ENCODE data around the gene MTCL1.

The MTCL1 gene

DNA sequence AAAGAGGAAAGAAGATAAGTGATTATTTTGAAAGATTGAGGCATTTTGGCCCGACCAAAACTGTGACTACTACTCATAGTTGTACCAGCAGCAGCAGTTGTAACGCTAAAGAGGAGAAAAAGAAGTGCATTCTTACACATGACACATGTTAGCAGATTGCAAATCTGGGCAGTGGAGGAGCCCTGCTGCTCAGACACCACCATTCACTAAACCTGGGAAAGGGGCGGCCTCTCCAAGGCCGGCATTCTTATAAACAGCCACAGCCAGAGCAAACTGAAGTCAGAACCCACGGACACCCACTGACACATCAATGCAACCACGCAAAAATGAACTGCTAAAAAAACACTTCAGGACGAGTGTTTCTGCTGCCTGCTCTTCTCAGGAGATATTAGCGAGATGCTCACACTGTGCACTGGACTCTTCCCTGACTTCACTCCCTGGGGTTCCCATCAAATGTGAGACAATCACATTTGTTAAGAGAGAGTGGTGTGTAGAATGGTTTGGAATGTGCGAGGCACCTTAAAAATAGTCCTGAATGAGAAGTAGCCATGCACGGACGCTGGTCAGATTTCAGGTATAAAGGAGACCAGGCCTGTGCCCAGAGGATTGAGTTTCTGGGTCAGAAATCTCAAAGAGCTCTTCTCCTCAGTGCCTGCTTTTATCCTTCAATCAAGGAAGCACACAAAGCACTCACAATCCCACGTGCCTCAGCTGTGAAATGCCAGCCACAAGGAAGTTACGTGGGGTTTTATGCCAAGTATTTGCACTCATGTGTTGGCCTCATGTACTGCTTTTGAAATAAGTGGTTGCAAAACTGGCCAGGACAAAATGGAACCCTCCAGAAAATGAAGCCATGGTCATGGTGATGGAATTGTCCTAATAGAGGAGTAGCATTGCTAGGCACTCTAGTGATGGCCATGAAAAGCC is 83.4 kb downstream of the MTCL1 start:
- ATAC-seq (replicated peaks; ENCODE audit: extremely low read depth, poor library complexity, severe bottlenecking) (no peak), DNase-seq (ENCODE audit: low spot score in 2 of 2) (no peak)
- peaks cover 64% of the 10 kb centered on the region for H3K27me3 Mint-ChIP-seq
- H3K9me3 Mint-ChIP-seq: no peaks in the 10 kb centered on the region
- H3K4me3 Mint-ChIP-seq: no peak overlapping the region
- H3K27ac Mint-ChIP-seq (ENCODE audit: low read depth): no peak overlapping the region
- H3K4me1 Mint-ChIP-seq: no peaks in the 10 kb centered on the region
- no peaks in the 10 kb centered on the region for H3K36me3 Mint-ChIP-seq (ENCODE audit: insufficient read depth)

DNA sequence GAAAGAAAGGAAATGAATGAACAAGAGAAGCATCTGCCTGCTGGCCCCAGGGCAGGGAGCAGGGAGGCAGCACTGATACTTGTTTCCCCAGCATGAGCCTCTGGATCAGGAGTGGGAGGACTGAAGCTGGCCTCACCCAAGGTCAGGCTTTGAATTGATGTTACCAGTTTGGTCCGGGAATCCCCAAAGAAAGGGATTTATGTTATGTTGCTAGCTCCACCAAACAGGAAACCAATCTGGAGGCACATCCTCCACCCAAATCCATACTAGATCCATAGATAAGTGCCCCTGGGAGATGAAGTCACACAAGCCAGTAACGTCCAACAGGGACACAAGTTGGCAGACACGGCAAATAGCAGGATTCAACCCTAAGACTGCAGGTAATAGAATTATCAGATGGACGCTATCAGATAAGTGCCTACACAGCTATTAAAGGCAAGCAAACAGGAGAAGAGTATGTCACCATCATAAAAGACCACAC is 85.9 kb downstream of the MTCL1 start:
- Mint-ChIP-seq H3K27me3 (peaks cover 81% of the 10 kb centered on the region), H3K4me1 (no peaks in the 10 kb centered on the region), H3K36me3 (ENCODE audit: insufficient read depth) (no peaks in the 10 kb centered on the region), H3K27ac (ENCODE audit: low read depth) (no peak overlapping the region), H3K4me3 (no peak overlapping the region), H3K9me3 (no peaks in the 10 kb centered on the region)
- DNase-seq (ENCODE audit: low spot score in 2 of 2) (no peak), ATAC-seq (replicated peaks; ENCODE audit: extremely low read depth, poor library complexity, severe bottlenecking) (no peak)

DNA sequence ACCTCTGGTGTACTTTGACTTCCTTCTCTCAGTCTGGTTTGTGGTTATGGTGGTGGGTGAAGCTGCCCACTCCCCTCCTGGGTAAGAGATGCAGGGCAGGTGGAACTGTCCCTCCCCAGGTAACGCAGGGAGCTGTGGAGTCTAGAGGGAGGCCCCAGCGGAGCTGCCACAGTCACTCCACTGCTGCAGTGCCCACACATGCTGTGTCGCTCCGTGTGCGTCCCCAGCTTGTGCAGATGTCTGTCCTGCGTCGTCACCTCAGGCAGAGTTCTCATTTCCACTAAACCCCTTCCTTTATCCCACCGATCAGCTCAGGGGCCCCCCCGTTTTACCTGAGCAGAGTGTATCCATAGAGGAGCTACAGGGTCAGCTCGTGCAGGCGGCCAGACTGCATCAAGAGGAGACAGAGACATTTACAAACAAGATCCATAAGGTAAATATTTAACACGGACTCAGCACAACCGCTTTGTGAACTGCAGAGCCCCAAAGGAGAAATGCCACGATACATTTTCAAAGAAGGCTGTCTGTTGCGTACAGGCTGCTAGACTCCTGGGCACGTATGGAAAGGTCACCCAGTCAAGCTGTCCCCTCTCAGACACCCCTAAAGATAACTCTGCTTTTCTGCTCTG is 87.4 kb downstream of the MTCL1 start:
- no peaks in the 10 kb centered on the region for H3K9me3 Mint-ChIP-seq
- peaks cover 2% of the 10 kb centered on the region for H3K36me3 Mint-ChIP-seq (ENCODE audit: insufficient read depth)
- no peak for ATAC-seq (replicated peaks; ENCODE audit: extremely low read depth, poor library complexity, severe bottlenecking)
- DNase-seq (ENCODE audit: low spot score in 2 of 2): no peak
- H3K4me1 Mint-ChIP-seq: no peaks in the 10 kb centered on the region
- peaks cover 69% of the 10 kb centered on the region for H3K27me3 Mint-ChIP-seq
- no peak overlapping the region for H3K4me3 Mint-ChIP-seq
- H3K27ac Mint-ChIP-seq (ENCODE audit: low read depth): no peak overlapping the region

DNA sequence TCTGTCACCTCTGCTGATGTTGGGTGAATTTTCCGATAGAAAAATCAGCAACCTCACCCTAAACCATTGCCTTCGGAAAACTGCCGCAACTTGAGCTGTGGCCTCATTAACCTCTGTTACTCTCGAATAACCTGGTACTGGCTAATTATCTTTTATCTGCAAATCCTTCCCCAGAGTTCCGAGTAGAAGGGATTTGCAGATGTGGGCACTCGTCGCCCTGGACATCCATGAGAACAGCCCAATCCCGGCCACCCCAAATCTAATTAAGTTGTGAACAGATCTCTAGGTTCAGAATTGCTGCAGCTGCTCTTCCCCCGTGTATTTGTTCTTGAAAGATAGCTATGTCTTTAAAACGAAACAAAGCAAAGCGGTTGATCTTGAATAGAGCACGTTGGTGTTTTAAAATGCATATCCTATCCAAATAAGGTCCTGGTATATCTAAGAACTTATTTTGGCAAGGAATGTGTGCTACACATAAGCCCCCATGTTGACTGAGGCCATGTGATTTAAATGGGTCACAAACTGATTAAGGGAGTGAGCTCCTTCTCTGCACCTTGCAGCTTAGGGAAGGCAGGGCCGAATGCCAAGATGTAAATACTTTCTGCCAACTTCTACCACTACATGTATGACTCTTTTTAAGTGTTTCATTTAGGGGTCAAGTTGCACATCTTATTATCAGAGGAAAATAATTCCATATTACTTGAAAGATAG is 88.2 kb downstream of the MTCL1 start:
- peaks cover 2% of the 10 kb centered on the region for H3K36me3 Mint-ChIP-seq (ENCODE audit: insufficient read depth)
- H3K27me3 Mint-ChIP-seq: peaks cover 61% of the 10 kb centered on the region
- no peak for DNase-seq (ENCODE audit: low spot score in 2 of 2)
- H3K27ac Mint-ChIP-seq (ENCODE audit: low read depth): no peak overlapping the region
- H3K4me1 Mint-ChIP-seq: no peaks in the 10 kb centered on the region
- ATAC-seq (replicated peaks; ENCODE audit: extremely low read depth, poor library complexity, severe bottlenecking): no peak
- no peak overlapping the region for H3K4me3 Mint-ChIP-seq
- H3K9me3 Mint-ChIP-seq: no peaks in the 10 kb centered on the region

DNA sequence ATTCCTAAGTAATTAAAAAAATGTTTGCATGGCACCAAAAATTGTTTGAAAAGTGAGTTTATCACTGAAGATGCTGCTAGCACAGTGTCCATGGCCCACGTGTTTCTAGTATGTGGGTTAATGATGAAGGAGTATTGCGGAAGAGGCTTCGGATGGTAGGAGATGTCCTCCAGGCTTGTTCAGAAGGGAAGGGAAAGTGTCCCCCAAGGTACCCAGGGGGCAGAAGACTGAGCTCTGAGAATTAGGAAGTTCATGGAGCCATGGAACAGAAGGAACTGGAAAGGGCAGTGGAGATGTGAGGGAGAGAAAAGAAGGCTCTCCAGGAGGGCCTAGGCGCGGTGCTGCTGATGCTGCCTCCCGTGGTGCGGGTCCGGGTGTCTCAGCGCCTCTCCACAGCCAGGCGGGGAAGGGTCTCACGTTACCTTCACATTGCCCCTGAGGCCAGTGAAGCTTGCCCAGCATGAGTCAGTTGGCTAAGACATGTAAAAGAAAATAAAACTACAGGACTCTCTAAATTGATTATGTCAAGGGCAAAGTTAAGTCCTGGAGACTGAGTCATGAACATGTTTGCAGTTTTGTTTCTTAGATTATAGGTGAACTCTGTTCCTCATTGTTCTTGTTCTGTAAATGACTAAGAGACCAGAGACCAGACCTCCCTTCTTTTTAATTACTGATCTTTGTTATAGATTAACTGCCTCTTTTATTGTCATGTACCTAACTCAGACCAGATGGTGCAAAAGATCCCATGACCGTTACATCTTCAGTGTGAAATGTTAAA is 89.0 kb downstream of the MTCL1 start:
- H3K4me3 Mint-ChIP-seq: no peak overlapping the region

DNA sequence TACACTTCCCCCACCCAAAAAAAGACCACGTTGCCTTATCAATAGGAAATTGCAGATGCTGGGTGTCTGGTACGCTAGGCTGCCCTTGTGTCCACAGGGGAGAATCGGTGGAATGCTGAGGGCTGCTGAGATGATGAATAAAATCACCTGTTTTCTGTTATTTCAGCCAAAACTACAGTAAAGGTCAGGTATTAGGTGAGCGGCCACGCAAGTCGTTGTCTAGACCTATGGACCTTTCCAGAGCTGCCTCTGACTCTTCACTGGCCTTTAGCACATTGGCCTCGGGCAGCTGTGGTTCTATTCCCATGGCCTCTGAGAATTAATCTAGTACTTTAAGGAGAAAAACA is 89.6 kb downstream of the MTCL1 start:
- ATAC-seq (replicated peaks; ENCODE audit: extremely low read depth, poor library complexity, severe bottlenecking): no peak
- no peak overlapping the region for H3K4me3 Mint-ChIP-seq
- no peak overlapping the region for H3K27ac Mint-ChIP-seq (ENCODE audit: low read depth)
- H3K9me3 Mint-ChIP-seq: no peaks in the 10 kb centered on the region
- no peaks in the 10 kb centered on the region for H3K4me1 Mint-ChIP-seq
- H3K27me3 Mint-ChIP-seq: peaks cover 48% of the 10 kb centered on the region
- DNase-seq (ENCODE audit: low spot score in 2 of 2): no peak
- H3K36me3 Mint-ChIP-seq (ENCODE audit: insufficient read depth): peaks cover 2% of the 10 kb centered on the region

More for the DNA sequence above, 89.0 kb downstream of the MTCL1 start:
- DNase-seq (ENCODE audit: low spot score in 2 of 2) (no peak), ATAC-seq (replicated peaks; ENCODE audit: extremely low read depth, poor library complexity, severe bottlenecking) (no peak)
- Mint-ChIP-seq H3K27me3 (peaks cover 54% of the 10 kb centered on the region), H3K4me1 (no peaks in the 10 kb centered on the region), H3K9me3 (no peaks in the 10 kb centered on the region), H3K36me3 (ENCODE audit: insufficient read depth) (peaks cover 2% of the 10 kb centered on the region), H3K27ac (ENCODE audit: low read depth) (no peak overlapping the region)

DNA sequence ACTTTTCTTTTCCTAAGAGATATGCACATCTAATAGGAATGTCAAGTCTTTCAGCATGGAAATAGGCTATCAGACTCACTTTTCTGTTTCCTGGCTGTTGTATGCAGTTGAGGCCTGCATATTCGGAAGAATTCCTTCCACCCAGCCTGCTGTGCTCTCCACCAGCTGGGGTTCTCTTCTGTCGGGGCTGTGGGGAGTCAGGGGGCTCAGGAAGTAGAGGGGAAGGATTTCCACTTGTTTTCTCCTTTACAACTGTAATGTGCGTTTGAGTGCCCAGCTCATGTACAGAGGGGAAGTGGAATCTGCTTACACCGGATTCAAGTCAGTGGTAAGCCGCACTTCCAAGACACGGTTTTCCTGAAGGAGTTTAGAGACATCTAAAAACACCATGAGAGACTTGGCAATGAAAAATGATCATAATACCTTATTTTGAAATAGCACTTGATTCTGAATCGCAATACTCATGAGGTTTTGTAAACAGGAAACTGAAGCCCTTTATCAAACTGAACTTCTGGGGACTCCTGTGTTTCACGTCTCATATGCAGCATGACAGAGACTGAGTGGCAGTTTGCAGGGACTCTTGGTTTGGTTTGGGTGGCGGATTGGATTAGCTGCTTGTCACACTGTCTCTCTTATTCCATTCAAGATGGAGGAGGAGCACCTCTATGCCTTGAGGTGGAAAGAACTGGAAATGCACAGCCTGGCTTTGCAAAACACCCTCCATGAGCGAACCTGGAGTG is 90.4 kb downstream of the MTCL1 start:
- Mint-ChIP-seq H3K4me3 (no peak overlapping the region), H3K27ac (ENCODE audit: low read depth) (no peak overlapping the region), H3K4me1 (no peaks in the 10 kb centered on the region), H3K36me3 (ENCODE audit: insufficient read depth) (peaks cover 2% of the 10 kb centered on the region), H3K9me3 (no peaks in the 10 kb centered on the region), H3K27me3 (peaks cover 40% of the 10 kb centered on the region)
- ATAC-seq (replicated peaks; ENCODE audit: extremely low read depth, poor library complexity, severe bottlenecking) (no peak), DNase-seq (ENCODE audit: low spot score in 2 of 2) (no peak)

DNA sequence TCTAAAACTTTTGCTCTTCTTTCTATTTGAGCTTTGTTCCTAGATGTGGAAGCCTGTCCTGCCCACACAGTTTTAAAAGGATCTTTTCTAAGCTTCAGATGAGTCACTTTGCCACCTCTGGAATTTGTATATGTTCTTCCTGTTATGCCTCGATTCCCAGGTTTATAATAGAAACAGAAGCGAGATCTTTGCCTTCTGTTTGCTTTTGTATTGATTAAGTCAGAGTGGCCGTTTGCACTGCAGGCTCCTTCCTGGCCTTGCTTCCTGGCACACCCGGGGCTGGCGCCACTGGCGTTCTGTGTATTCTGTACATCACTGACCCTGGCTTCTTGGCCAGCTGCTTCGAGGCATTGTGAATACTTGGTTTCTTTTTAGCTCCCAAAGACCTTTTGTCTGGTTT is 91.8 kb downstream of the MTCL1 start:
- Mint-ChIP-seq H3K9me3 (no peaks in the 10 kb centered on the region), H3K36me3 (ENCODE audit: insufficient read depth) (peaks cover 2% of the 10 kb centered on the region), H3K27ac (ENCODE audit: low read depth) (no peak overlapping the region), H3K4me3 (no peak overlapping the region), H3K27me3 (peaks cover 35% of the 10 kb centered on the region), H3K4me1 (no peaks in the 10 kb centered on the region)
- DNase-seq (ENCODE audit: low spot score in 2 of 2): no peak
- no peak for ATAC-seq (replicated peaks; ENCODE audit: extremely low read depth, poor library complexity, severe bottlenecking)

DNA sequence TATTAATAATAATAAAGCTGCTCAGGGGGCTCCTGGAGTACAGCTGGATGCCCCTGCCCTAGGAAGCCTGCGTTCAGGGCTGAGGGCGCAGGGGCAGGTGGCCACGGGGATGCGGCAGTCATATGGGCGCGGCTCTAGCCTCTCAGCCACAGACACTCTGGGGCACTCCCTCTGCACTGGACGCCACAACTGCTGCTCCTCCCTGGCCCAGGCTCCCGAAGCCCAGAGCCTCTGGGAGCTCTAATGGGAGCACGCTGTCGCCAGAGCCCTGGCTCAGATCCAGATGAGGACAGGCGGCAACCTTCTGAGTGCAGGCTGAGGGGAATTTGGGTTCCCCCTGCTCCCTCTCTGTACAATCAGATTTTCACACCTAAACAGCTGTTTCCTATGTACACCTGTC is 93.6 kb downstream of the MTCL1 start:
- Mint-ChIP-seq H3K9me3 (no peaks in the 10 kb centered on the region), H3K4me1 (no peaks in the 10 kb centered on the region), H3K27ac (ENCODE audit: low read depth) (no peak overlapping the region), H3K4me3 (no peak overlapping the region), H3K27me3 (peaks cover 19% of the 10 kb centered on the region), H3K36me3 (ENCODE audit: insufficient read depth) (peaks cover 2% of the 10 kb centered on the region)
- no peak for DNase-seq (ENCODE audit: low spot score in 2 of 2)
- ATAC-seq (replicated peaks; ENCODE audit: extremely low read depth, poor library complexity, severe bottlenecking): no peak

DNA sequence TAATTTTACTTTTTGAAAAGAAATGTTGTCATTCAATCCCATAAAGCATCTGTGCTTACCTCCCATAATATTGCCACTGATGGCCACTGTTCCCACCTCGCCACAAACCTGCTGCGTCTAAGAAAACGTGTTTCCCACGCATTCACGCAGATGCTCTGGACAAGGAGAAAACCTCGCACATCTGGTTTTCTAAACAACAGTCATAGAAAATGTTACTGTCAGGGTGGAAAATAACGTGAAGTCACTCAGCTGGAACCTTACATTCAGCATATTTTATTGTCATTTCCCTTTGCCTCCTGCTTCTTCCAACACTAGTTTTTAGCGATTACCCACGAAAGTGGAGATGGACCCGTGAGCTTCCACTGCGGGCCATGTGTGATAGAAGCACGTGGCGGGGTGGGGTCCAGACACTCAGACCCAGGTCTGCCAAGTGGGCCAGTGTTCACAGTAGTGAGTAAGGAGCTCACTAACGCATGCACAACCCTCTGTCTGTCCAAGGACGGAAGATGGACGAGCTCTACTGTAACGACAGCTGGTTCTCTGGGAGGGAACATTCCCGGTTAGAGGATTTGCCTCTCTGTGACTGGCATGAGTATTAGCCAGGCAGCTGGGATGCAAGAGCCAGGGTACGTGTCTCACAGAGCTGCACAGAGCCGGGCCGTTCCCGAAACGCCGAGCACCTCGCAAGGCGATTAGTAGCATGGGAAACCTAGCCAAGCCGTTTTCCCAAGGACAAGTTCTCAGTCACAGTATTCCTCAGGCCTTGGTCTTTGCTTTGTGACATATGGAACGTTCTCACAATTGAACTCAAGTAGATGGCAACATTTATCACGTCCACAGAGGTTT is 94.5 kb downstream of the MTCL1 start:
- ATAC-seq (replicated peaks; ENCODE audit: extremely low read depth, poor library complexity, severe bottlenecking) (no peak), DNase-seq (ENCODE audit: low spot score in 2 of 2) (no peak)
- H3K27me3 Mint-ChIP-seq: peaks cover 13% of the 10 kb centered on the region
- H3K4me1 Mint-ChIP-seq: no peaks in the 10 kb centered on the region
- peaks cover 2% of the 10 kb centered on the region for H3K36me3 Mint-ChIP-seq (ENCODE audit: insufficient read depth)
- H3K4me3 Mint-ChIP-seq: no peak overlapping the region
- H3K27ac Mint-ChIP-seq (ENCODE audit: low read depth): no peak overlapping the region
- no peaks in the 10 kb centered on the region for H3K9me3 Mint-ChIP-seq

DNA sequence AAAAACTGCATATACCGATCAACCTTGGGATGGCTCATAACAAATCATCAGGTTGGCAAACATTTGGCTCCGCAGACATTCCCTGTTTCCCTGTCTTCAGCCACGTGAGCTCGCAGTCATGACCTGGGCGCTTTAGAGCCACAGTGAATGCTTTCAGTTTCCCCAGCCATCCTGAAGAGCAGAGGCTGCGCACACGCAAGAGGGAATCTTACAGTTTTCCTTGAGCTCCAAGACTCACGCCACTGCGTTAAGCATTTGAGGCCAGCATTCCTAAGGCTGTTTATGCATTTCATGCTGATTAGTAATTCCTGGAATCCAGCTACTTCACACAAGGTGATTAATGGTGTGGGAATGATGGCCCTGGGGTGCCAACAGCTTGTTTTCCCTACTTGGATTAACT is 95.1 kb downstream of the MTCL1 start:
- no peak for ATAC-seq (replicated peaks; ENCODE audit: extremely low read depth, poor library complexity, severe bottlenecking)
- Mint-ChIP-seq H3K4me3 (no peak overlapping the region), H3K9me3 (no peaks in the 10 kb centered on the region), H3K4me1 (no peaks in the 10 kb centered on the region), H3K36me3 (ENCODE audit: insufficient read depth) (peaks cover 2% of the 10 kb centered on the region), H3K27me3 (peaks cover 7% of the 10 kb centered on the region), H3K27ac (ENCODE audit: low read depth) (no peak overlapping the region)
- DNase-seq (ENCODE audit: low spot score in 2 of 2): no peak
